SHP77 (cell line): Measurements from ENCODE around the gene SMIM43.
"Not testable (repeated sequence)": the region's sequence is repeated elsewhere in the genome, so short reads cannot be mapped to it uniquely, and the experiment has no call there.

Source experiments
- DNase-seq, 2 experiments: peaks; one replicate each; lab custom pipeline; 2025; lab: John Stamatoyannopoulos, UW

Gene SMIM43

DNA sequence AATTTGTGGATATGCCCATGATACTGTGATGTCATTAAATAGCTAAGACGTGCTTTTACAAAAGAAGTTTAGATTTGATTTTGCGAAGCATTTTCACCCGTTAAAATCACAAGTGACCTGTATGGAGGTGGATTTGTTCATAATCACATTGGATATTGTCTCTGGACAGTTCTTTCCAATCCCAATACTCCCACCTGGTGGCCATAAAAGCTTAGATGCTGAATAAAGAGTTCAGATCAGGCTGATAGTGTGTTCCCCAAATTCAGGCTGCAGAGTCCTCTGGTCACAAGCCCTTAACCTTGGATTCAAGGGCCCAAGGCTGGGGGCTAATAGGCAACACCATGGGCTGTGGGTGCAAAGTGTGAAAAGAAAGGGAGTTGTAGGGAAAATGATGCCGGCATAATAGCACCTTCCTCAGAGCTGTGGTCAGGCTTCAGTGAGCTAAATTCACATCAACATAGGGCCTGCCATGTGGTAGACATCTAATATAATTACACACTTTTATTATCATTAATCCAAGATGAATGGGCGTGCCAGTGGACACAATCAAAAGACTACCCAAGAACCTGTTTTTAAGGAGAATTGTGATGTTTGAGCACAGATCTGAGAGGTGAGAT lies 28.1 kb downstream of the SMIM43 start:
- DNase-seq = peak; percentile 53

DNA sequence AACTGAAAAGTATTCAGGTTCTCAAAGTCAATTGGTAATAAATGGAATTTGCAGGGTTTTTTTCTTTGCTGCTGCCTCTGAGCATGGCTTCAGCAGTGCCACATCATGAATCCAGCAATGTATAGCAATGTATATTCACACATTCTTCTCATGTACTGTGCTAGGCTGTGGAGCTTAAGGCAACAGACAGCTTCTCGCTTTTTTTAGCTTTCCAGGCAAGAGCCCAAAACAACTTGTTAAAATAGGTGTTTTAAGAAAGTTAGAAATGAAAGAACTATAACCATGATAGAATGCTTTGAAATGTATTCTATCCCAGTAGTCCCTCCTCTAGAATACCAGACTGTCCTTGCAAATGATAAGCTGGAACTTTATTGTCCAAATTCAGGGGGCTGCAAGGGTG lies 30.4 kb downstream of the SMIM43 start:
- no peak for DNase-seq

DNA sequence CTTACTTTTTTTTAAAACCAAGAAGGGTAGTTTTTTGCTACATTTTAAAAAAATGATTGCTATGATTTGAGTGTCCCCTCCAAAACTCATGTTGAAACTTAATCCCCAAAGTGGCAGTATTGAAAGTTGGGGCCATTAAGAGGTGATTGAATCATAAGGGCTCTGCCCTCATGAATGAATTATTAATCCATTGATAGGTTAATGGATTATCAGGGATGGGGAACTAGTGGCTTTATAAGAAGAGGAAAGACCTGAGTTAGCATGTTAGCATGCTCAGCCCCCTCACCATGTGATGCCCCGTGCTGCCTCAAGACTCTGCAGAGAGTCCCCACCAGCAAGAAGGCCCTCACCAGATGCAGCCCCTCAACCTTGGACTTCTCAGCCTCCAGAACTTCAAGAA lies 31.0 kb downstream of the SMIM43 start:
- no peak for DNase-seq

DNA sequence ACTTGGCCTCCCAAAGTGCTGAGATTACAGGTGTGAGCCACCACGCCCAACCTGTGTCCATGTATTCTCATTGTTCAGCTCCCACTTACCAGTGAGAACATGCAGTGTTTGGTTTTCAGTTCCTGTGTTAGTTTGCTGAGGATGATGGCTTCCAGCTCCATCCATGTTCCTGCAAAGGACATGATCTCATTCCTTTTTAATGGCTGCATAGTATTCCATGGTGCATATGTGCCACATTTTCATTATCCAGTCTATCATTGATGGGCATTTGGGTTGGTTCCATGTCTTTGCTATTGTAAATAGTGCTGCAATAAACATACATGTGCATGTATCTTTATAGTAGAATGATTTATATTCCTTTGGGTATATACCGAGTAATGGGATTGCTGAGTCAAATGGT lies 35.2 kb downstream of the SMIM43 start:
- not testable (repeated sequence) for DNase-seq

DNA sequence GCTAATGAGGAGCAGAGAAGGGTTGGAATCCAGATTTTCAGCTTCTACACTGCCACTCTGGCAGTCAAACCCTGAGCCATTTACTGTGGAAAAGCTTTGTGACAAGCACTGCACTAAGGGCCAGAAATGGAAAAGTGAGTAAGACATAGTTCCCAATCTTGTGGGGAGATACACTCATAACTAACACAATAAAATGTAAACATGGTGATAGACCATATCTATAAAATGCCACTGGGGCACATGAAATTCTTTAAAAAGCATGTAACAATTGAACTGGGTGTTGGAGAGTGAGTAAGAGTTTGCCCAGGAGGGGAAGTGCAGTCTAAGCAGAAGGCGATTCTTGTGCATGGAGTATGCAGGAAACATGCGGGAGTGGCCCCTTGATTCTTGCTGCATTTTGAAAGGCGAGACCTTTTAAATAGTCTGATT lies 36.2 kb downstream of the SMIM43 start:
- DNase-seq = no peak

DNA sequence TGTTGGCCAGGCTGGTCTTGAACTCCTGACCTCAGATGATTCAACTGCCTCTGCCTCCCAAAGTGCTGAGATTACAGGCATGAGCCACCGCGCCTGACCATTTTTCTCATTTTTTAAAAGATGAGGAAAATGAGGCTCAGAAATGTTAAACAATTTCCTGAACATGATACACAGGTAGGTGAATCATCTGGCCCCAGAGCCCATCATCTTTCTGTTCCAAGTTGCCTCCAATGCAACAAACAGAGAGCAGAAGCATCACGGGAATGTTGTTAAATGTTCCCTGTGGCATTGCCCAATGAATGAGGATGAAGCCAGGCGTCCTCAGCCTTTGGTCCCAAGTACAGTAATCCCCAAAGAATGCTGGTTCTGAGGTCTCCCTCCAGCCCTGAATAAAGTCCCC lies 36.9 kb downstream of the SMIM43 start:
- no peak for DNase-seq

DNA sequence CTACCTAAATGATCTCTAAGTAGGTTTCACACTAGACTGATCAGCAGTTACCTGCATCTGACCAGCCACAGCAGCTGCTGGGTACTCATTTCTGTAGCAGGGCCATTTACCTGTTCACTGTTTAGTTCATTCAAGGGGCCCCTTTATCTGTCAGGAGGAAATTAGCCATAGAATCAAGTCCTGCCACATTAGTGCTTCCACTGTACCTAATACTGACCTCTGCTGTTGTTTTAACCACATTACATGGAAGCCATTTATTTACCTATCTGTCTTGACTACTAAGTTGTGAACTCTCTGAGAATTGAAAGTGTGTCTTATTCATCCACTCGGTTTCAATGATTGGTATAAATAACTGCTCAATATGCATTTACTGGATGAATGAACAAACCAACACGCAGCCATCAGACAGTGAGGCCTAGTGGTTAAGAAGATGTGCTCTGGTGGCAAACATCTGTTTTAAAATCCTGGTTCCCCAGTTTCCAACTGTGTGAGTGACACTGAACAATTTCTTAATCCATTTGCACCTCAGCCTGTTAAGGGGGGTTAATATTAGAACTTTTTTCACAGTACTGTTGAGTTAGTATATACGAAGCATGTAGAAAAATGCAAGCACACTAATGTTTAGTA lies 38.2 kb downstream of the SMIM43 start:
- DNase-seq = peak; percentile 19 to 24

DNA sequence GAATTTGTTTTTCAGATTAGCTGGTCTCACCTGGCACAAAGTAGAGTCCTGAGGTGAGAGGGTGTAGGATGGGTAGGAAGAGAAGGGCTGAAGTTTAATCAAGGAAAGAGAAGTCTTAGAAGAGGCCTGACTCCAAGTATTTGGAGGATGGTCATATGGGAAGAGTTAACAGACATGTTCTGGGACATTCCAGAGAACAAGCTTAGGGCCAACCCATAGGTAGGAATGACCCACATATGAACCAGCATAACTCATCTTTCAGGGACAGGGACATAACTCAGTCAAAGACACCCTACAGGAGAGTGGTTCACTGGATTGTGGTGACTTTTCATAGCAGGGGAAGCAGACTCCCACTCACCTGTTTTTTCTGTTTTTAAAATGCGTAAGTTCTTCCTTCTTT lies 40.3 kb downstream of the SMIM43 start:
- DNase-seq = no peak

DNA sequence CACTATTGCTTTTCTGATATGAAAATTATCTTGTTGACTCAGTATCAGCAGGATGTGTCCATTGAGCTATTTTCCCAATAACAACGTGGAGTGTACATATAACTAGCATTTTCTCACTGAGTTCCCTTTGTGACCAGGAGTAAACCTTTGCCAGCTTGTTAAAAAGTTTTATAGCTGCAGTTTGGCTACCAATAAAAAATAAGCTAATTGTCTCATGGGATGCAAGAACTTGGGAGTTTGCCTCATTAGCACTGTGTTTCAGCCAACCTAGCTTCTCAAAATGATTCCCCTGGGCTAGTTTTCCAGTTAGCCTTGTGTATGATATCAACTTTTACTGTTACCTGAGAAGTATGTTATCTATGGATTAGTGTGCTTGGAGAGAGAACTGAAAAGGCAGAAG lies 43.3 kb downstream of the SMIM43 start:
- DNase-seq = no peak

DNA sequence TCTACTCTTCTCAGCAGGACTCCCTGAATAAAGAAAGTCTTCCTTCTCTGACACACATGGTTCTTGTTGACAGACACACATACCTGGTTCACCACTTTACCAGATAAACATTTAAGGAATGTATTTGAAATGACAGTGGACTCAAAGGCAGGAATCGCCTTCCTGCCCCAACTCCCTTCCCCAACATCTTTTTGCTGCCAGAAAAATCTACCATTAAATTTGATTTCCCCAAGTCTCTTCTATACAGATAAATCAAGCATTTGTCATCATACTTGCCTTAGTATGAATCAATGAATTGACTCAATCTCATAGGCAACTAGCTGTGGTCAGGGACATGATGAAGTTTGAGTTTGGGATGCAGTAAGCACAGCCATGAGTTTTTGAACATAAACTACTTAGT lies 44.9 kb downstream of the SMIM43 start:
- DNase-seq = no peak

DNA sequence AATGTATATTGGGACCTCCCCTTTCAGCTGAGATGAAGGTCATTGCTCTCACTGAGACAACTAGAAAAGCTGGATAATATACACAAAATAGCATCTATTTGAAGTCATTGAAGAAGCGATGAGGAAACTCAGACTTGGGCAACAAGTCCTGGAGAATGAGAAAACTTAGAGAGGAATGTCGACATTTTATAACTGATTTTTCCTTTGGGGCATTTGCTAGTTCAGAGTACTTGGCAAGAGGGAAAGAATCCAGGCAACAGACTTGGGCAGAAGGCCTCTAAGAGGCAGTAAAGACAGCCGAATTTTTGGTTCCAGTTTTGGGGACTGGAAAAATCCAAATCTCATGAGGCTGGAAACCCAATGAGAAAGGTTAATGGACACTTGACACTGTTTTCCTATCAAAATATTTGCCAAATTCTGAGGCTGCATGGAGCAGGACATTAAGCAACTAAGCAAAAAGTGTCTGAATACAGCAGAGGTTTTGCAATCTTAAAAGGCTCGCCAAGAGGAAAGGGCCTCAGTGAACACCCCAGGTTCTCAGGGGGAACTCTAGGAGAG lies 47.2 kb downstream of the SMIM43 start:
- DNase-seq = no peak

DNA sequence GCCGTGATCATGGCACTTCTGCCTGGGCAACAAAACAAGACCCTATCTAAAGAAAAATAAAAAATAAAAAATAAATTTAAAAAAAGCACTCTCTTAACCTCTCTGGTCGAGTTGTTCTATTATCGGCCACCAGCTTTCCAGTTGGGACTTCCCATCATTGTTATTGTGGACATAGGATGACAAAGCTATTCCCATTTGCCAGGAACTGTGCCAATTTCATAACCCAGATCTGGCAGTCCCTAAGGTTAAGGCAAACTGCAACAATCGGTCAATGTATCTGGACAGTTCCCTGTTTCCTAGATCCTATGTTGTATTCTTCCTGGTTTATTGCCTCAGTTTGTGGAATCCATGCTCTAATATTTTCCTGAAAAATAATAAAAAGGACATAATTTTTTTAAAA lies 50.4 kb downstream of the SMIM43 start:
- DNase-seq = no peak

DNA sequence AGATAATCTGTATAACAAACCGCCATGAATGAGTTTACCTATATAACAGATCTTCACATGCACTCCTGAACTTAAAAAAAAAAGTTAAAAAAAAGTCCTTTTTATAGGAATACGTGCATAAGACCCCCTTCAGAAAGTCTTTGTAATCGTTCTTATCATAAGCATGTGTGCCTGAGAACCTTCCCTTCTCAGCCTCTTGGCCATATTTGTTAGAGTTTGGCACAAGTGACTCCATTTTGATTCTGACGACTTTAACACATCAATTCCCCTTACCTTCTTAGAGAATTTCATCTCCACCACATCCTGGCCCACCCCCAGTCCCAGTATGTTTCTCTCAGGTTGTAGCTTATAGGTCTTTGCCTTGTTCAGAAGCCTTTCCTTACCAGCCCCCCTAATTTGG lies 52.2 kb downstream of the SMIM43 start:
- DNase-seq = no peak

DNA sequence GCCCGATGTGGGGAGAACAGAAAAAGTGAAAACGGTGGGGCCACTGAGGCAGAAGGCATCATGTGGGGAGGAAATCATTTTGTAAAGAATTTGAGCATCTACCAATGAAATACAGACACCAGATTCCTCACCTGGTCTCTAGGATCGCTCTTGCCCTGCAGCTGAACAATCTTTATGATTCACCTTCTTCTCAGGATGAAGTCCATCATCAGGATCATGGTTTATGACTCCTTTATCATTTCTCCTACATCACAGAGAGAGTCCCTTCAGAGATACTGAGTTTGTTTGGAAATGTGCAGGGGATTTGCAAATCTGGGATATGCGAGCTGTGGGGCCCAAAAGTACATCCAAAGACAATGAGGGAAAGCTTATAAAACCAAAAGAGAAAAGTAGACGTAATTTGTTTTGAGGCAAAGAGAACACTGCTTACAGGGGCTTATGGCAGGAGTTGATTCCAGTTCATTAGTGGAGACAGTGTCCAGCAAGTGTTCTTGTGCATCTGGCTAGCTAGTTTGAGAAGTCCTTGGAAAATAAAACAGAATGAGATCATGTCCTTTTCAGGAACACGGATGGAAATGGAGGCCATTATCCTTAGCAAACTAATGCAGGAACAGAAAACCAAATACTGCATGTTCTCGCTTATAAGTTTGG lies 52.8 kb downstream of the SMIM43 start:
- DNase-seq = no peak

DNA sequence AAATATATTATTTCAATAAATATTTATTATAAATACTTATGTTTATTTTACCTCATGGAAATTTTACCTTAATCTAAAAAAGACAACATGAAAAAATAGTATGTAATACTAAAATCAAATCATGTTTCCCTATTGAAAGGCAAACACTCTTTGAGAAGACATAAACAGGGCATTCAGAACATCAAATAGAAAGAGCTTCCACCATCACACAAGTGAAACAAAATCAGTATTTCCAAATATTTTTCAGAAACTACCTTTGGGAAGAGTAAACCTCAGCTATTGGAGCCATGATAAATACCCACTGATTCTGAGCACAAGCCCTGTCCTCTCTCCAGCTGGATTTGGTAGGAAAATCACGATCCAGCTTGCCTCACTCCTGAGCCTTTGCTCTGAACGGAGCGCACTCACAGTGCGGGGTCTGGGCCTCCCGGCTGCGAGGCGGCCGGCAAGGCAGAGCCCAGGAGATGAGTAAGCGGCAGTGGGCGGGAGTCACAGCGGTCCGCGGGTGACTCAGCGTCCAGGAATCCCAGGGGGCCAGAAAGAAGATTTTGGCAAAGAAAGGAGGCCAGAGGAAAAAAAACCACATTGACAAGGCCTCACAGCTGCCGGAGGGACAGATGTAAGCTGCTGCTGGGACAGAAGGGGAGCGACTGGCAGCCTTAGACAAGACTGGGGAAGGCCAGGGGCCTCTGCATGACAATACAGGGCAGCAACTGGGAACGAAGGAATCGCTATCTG lies 53.5 kb downstream of the SMIM43 start:
- DNase-seq = peak; percentile 60 to 76

DNA sequence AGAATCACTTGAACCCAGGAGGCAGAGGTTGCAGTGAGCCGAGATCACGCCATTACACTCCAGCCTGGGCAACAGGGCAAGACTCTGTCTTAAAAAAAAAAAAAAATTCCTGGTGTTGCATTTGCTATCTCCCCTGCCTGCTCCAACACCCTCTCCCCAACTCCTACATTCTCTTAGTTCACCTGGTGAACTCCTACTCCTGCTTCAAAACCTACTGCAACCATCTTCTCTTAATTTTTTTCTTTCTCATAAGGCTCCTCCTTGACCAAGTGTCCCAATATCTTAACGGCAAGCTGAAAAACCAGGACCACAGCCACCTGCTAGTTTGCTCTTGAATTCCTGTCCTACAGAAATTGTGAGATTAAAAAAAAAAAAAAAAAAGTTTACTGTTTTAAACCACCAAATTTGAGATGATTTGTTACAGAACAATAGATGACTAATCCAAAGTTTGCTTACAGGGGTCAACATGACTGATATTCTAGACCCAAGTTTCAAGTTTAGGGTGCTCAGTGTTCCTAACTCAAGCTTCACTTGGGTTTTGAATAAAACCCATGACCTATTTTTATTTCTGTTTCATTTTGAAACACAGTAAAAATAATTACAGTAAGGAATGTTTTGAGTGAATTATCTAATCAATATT lies 55.1 kb downstream of the SMIM43 start:
- DNase-seq = no peak
